Pulmonary artery endothelial cell (primary cell): ENCODE results near the gene FOXP4. TPM values are rescaled to one million over a fixed set of nuclear protein-coding genes. Genes with fewer than 3 reads are reported as not detected.

ENCODE experiments used
- DNase-seq: peaks from one replicate; pipeline ENCODE4 v3.0.0-alpha.2; 2011; ENCODE audit warnings: low read depth, low spot score
- total RNA-seq: library from RNA; depleted of rRNA; stranded (reverse); fragments of >200 nt; gene quantifications from 2 replicates; pipeline ENCODE4 v1.2.3, GENCODE V29; 2014

FOXP4 gene
- total RNA-seq, 1 donor from 2014 or later: 2.9 TPM

- DNase-seq: no peak
Observed at GRCh38 chr6:41519745-41520699, 26.2 kb upstream of the FOXP4 start.

- no peak for DNase-seq
Observed at GRCh38 chr6:41522780-41523548, 23.2 kb upstream of the FOXP4 start.

GRCh38 chr6:41523915-41524633, 22.1 kb upstream of the FOXP4 start:
- DNase-seq: no peak

- DNase-seq: no peak
Observed at GRCh38 chr6:41524634-41525011, 21.6 kb upstream of the FOXP4 start.

GRCh38 chr6:41527721-41528408, 18.3 kb upstream of the FOXP4 start:
- no peak for DNase-seq

GRCh38 chr6:41528409-41528963, 17.7 kb upstream of the FOXP4 start:
- no peak for DNase-seq

GRCh38 chr6:41529049-41529448, 17.1 kb upstream of the FOXP4 start:
- DNase-seq: no peak

GRCh38 chr6:41529970-41530369, 16.2 kb upstream of the FOXP4 start:
- no peak for DNase-seq

- no peak for DNase-seq
Observed at GRCh38 chr6:41530476-41530875, 15.7 kb upstream of the FOXP4 start.

- no peak for DNase-seq
Observed at GRCh38 chr6:41531016-41531415, 15.2 kb upstream of the FOXP4 start.

- DNase-seq: no peak
Observed at GRCh38 chr6:41531591-41532582, 14.3 kb upstream of the FOXP4 start.

- no peak for DNase-seq
Observed at GRCh38 chr6:41535766-41536165, 10.4 kb upstream of the FOXP4 start.

- no peak for DNase-seq
Observed at GRCh38 chr6:41536795-41537758, 9.1 kb upstream of the FOXP4 start.

GRCh38 chr6:41538556-41539182, 7.5 kb upstream of the FOXP4 start:
- DNase-seq: no peak

- no peak for DNase-seq
Observed at GRCh38 chr6:41539204-41539603, 7.0 kb upstream of the FOXP4 start.

GRCh38 chr6:41541364-41541763, 4.8 kb upstream of the FOXP4 start:
- DNase-seq: no peak

- no peak for DNase-seq
Observed at GRCh38 chr6:41543087-41543486, 3.1 kb upstream of the FOXP4 start.

- no peak for DNase-seq
Observed at GRCh38 chr6:41545247-41545702, 906 bp upstream of the FOXP4 start.
